HG03575 (cell line): ENCODE measurements around the gene UBA1.

Experiments used
- ATAC-seq: cut with Tn5 transposase; IDR thresholded peaks from one replicate; pipeline ENCODE4 v1.9.1; 2021; ENCODE audit not compliant: unreplicated experiment, insufficient number of reproducible peaks, low FRiP score; ENCODE audit errors: extremely low read depth

Gene UBA1

DNA sequence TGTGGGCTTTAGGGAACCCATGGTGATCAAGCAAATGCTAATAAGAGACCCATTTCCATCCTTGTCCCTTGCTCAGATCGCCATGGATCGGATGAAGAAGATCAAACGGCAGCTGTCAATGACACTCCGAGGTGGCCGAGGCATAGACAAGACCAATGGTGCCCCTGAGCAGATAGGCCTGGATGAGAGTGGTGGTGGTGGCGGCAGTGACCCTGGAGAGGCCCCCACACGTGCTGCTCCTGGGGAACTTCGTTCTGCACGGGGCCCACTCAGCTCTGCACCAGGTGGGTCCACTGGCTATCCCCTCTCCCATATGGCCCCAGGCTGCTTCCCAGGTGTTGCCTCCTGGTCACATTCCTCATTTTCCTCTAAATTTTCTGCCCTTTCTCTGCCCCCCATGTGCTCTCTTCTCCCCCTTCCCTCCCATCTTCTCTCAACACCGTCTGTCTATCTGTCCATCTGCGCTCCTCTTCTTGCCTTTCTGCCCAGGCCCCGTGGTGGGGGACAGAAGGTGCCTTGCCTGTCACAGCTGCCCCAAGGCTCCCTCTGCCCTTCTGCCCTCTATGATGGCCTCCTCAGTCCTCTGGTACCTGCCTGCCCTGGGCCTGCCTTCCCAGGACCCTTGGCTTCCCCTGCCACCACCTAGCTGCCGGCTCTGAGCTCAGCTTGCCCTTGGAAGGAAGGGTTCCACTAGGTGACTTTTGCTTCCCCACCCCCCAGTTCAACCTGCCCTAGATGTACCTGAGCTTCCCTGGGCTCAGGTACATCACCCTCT is 30.0 kb downstream of the UBA1 start:
- ATAC-seq: no peak

DNA sequence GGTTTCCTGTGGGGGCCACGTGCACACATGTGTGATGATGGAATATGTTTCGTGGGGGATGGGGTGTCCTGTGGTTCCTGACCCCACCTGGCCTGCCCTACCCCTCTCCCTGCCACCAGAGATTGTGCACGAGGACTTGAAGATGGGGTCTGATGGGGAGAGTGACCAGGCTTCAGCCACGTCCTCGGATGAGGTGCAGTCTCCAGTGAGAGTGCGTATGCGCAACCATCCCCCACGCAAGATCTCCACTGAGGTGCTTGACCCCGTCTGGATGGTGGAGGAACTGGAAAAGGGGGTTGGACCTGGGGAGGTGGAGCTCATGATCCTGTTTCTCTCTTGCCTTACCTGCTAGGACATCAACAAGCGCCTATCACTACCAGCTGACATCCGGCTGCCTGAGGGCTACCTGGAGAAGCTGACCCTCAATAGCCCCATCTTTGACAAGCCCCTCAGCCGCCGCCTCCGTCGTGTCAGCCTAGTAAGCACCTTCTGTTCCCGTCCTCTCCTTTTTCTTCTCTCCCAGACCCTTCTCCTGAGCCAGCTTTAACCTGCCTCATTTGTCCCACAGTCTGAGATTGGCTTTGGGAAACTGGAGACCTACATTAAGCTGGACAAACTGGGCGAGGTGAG is 30.8 kb downstream of the UBA1 start:
- ATAC-seq: no peak

DNA sequence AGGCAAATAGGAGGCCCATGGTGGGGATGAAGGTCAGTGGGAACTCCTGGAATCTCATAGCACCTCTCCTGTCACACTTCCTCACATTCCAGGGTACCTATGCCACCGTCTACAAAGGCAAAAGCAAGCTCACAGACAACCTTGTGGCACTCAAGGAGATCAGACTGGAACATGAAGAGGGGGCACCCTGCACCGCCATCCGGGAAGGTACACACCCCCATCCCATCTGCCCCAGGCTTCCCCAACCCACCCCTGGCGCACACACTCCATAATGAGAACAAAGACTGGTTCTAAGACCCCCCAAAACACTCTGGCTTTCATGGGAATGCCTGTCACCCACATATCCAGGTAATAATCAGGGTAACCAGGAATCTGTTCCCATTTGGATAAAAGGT is 31.3 kb downstream of the UBA1 start:
- ATAC-seq: no peak

DNA sequence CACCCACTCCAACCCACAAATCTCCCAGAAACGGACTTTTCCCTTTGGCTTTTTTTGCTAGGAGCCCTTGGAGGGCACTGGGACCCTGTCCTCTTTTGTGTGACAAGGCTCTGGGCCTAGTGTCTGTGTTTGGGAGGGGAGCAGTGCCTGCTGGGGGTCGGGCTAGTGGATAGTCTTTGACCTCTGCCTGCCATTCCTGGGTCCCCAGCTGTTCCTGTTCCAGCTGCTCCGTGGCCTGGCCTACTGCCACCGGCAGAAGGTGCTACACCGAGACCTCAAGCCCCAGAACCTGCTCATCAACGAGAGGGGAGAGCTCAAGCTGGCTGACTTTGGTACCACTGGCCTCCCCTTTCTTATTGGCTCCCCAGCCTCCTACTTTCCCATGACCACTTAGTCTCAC is 32.4 kb downstream of the UBA1 start:
- ATAC-seq: no peak

DNA sequence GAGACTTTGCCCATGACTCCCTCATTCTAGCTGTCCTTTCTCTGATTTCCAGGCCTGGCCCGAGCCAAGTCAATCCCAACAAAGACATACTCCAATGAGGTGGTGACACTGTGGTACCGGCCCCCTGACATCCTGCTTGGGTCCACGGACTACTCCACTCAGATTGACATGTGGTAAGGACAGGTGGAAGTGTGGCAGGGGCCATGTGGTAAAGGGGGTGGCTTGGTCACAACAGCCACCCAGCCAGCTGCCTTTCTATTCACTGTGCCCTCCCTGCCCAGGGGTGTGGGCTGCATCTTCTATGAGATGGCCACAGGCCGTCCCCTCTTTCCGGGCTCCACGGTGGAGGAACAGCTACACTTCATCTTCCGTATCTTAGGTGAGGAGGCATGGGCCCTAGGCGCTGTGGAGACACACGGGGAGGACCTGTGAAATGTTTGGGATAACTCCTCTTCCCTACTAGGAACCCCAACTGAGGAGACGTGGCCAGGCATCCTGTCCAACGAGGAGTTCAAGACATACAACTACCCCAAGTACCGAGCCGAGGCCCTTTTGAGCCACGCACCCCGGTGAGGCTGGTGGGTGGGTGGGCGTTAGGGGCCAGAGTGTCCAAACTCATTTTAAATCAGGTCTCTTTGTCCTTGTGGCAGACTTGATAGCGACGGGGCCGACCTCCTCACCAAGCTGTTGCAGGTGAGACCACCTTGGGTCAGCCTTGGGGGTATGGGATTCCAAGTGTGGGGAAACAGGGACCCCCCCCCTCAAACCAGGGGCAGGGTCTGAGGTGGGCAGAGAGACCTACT is 33.1 kb downstream of the UBA1 start:
- no peak for ATAC-seq

DNA sequence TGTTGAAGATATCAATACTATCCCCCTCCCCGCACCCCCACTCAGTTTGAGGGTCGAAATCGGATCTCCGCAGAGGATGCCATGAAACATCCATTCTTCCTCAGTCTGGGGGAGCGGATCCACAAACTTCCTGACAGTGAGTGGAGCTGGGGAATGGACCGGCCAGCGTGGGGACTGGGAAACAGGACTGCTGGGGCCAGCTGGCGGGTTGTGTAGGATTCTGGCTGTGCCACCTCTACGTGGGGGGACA is 33.6 kb downstream of the UBA1 start:
- ATAC-seq: no peak

DNA sequence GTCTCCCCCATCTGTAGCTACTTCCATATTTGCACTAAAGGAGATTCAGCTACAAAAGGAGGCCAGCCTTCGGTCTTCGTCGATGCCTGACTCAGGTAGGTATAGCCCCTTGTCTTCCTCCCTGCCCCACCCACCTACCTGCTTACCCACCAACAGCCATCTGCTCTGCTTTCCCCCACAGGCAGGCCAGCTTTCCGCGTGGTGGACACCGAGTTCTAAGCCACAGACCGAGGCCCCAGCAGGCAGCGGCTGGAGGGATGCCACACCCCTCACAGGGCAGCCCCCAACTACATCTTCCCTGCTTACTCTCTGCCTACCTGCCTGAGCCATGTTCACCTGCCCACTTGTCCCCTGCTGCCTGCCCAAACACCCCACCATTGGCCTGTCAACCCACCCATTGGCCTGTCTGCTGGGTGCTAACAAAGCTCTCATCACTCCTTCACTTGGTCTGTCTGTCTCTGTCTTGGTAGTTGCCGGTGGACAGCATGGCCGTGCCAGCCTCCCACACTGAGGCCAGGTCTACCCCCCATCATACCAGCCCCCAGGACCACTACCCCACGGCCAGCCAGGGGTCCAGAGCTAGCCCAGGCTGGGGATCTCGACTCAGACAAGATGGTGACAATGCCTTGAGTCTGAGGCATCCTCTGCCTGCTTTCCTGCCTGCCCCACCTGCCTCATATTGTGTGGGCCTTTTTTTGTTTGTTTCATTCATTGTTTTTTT is 35.1 kb downstream of the UBA1 start:
- ATAC-seq: no peak

DNA sequence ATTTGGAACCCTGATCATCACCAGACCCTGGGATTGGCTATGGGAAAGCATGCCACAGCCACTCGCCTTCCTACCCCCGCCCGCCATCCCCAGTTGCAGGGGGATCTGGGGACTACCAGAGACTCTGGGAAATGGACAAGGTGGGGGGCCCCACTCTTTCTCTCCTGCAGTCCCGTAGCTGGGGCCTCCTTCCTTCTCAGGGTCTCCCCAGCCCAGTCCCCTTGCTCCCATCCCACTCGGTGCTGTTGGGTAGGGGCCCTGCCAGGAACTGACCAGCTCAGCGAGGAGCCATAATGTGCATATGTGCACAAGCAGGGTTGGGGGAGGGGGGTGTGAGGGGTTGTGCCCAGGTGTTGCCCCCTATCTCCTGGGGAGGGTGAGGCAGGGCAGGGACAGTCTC is 35.8 kb downstream of the UBA1 start:
- ATAC-seq: no peak

DNA sequence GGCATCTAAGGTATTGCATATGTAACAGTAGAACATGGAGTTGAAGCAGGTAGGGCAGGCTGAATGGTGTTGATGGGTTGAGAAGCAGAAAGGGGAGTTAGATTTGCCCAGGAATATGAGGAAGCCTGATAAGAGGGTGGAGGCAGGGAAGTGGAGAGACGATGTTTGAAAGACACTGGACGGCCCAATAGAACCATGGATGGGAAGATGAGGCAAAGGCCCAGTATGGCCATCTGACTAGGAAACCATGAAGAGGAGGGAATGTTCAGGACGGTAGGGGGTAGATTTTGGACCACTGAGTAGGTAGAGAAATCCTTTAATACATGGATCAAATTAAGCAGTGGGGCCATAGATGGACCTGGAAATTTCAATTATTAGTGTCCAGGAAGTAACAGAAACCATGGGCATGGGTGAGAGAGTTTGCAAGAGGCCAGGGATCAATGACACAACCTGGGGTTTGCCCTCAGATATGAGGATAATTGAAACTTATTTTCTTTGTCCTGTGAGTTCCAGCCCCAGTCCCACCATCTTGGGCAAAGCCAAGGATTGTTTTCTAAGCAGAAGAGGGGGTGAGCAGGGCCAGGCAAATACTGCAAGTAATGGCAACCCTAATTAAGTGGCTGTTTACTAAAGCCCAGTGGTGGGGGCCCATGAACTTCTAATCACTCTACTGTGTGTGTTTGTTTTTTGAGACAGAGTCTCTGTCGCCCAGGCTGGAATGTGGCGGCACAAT is 36.7 kb downstream of the UBA1 start:
- ATAC-seq: no peak

DNA sequence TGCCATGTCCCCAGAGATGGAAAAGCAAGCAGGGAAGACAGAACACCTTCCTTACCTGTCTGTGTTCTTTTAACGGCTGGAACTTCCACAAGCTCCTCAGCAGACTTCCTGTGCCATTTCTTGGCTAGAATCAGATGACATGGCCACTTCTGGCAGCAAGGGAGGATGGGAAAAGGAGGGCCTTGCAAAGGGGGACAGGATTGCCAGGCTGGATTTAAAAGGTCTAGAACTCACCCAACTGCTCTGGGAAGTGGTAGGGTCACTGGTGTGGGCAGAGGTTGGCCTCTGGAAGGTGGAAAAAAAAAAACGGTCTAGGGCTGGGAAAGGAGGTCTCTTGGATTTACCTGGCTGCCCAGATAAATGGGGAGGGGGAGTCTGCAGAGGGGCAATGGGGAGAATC is 37.5 kb downstream of the UBA1 start:
- no peak for ATAC-seq

DNA sequence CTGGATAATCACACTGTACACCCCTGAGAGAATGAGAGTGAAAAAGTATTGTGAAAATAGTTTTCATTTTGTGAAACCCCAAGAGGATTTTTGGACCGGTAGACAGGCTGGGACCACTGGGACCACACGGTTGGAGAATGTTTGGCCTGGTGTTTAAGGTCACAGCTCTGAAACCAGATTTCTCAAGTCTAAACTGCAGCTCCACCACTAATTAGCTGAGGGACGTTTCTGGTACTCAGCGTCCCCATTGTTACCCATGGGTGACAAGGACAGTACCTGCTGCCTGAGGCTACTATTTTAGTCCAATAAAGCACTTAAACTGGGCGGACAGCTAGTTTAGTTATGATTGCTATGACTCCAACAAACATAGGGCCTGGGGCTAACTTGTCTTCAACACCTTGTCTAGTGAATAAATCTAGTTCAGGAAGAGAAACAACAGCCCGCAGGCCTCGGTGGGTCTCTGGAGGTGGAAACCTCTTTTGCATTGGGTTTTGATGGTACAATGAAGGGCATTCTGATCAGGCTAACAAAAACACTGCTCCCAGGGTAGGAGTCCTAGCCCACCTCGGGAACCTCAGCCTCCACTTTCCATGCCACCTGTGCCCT is 38.7 kb downstream of the UBA1 start:
- no peak for ATAC-seq

DNA sequence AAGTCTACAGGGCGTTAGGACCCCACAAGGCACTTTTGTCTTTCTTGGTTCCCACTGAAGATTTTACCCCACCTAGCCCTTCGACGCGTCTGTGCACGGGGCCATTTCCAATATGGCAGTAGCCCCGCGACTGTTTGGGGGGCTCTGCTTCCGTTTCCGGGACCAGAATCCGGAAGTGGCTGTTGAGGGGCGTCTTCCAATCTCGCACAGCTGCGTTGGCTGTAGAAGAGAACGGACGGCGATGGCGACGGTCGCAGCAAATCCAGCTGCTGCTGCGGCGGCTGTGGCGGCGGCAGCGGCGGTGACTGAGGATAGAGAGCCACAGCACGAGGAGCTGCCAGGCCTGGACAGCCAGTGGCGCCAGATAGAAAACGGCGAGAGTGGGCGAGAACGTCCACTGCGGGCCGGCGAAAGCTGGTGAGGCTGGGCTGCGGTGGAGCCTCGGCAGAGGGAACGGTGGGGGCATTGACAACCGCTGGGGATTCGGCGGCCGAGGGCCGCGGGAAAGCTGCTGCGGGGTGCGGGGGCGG is 39.2 kb downstream of the UBA1 start, which contains the start of gene USP11:
USP11 (plus strand) TSS at position 207 of the 530 bp plus-strand sequence; CDS start at position 242, 35 bp downstream.
- ATAC-seq: no peak

DNA sequence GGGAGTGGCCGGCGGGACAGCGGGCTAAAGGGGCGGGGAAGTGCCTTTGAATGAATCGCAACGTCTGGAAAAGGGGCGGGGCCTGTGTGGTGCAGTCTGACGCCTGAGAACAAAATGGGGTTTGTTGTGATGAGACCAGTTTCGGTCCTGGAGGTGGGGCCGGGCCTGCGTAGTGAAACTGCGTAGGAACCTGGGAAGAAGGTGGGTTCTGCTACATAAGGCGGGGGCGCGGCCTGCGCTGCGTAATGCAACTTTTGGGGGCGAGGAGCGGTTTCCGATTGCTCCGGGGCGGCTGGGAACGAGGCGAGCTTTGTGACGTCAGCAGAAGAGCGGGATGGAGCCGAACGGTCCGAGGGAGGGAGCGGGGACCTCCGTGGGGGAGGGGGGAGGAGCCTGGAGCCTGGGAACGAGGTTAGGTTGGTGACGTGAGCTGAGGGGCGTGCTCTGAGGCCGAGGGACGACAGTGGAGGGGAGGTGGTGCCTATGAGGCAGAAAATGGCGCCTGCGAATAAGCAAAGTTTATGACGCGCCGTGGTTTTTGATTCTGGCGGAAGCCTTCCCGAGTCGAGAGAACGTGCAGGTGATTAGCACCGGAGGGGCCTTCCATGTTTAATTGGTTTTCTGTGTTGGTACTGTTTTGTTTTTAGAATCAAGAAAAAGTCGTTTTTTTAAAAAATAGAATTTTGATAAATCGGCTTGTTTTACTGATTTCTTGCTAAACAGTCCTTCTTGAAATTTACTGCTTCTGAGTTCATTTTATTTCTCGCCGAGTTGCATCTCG is 39.9 kb downstream of the UBA1 start:
- ATAC-seq: peak; percentile 39

DNA sequence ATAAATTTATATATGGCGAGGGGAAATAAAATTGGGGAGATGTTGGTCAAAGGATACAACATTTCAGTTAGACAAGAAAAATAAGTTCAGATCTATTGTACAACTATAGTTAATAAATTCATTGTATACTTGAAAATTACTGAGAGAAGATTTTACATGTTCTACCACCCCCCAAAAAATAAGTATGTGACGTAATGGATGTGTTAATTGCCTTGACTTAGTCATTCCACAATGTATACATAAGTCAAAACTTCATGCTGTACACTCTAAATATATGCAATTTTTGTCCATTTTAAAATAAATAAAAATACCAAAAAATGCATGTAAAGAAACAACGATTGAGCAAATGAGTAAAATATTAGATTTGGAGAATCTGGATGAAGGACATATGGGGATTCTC is 41.0 kb downstream of the UBA1 start:
- no peak for ATAC-seq

DNA sequence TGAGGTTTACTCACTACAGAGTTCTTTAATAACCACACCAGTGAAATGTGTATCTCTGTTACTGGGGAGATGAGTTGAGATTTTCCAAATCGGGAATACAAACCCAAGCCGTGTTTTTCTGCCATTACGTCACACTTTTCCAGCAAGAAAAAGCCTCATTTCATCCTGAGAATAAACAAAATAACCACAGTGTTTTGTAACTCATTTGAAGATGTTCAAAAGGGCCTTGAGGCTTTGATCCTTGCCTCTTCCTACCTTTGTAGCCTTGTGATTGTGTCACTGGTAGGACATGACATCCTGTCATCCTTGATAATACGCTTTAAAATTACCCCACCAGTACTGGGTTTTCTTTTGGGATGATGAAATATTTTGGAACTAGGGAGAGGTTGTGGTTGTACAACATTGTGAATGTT is 42.1 kb downstream of the UBA1 start:
- no peak for ATAC-seq

DNA sequence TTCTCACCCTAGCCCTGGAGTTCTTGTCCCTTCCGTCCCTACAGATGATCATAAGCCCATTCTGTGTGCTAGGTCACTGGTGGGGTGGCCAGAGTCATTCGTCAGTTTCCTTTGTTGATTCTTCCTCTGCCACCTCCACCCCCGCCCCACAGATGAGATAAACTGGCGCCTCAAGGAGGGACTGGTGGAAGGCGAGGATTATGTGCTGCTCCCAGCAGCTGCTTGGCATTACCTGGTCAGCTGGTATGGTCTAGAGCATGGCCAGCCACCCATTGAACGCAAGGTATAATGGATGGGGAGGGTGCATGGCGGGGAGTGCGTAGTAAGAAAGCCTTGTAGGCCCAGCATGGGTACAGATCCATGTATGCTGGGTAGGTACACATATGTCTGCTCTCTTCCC is 45.6 kb downstream of the UBA1 start:
- no peak for ATAC-seq

DNA sequence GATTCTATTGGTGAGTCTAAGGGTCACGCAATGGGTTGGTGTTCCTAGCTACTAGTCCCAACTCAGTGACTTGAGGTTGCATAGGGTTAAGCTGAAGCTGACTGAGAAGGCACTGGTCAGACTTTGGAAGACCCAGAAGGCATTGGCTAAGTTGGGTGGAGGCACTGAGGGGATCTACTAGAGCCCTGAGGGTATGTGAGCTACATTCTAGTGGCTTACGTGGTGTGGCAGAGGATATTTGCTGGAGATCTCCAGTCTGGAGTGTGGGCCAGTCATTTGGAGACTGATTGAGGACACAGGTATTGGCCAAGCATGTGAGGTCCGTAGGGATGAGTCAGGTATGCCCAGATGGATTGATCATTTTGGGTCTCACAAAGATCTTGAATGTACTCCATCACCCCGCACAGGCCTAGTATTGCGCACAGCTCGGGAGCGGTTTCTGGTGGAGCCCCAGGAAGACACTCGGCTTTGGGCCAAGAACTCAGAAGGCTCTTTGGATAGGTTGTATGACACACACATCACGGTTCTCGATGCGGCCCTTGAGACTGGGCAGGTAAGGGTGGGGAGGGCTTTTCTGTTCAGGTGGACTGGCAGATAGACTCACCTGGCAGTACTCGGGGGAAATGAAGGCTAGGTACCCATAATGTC is 46.4 kb downstream of the UBA1 start:
- no peak for ATAC-seq
